Activated T-helper 2 cell treated with anti-CD3 and anti-CD28 coated beads, Interferon-gamma antibody, Interleukin-2, Interleukin-4, amounts not matched to agents 10 μg/mL and 5 μg/mL and 100 μg/mL, durations not matched to agents 14 hours and 24 hours and 36 hours (primary cell): ENCODE measurements around the gene PLCE1. TPM values are rescaled to one million over a fixed set of nuclear protein-coding genes. Genes with fewer than 3 reads are reported as not detected.

Experiments used
- DNase-seq: peaks from one replicate; pipeline ENCODE4 v3.0.0; 2021; ENCODE audit warnings: low spot score
- H3K27ac Mint-ChIP-seq: one replicate; pipeline ENCODE4 v1.8.0; 2021; ENCODE audit warnings: mixed read lengths
- H3K27me3 Mint-ChIP-seq: one replicate; pipeline ENCODE4 v1.8.0; 2021; ENCODE audit warnings: low read depth, mixed read lengths
- H3K36me3 Mint-ChIP-seq: one replicate; pipeline ENCODE4 v1.8.0; 2021; ENCODE audit warnings: low read depth, mixed read lengths
- H3K4me1 Mint-ChIP-seq: one replicate; pipeline ENCODE4 v1.8.0; 2021; ENCODE audit warnings: low read depth, mixed read lengths
- H3K4me3 Mint-ChIP-seq: one replicate; pipeline ENCODE4 v1.8.0; 2021; ENCODE audit warnings: low read depth, mild to moderate bottlenecking, moderate library complexity, mixed read lengths
- H3K9me3 Mint-ChIP-seq: one replicate; pipeline ENCODE4 v1.8.0; 2021; ENCODE audit warnings: mixed read lengths
- intact Hi-C: fragments of 100-400 bp; cut with micrococcal nuclease; formaldehyde crosslinking; loops from one replicate; pipeline ENCODE4 v1.15.1; 2023
- total RNA-seq: library from RNA; stranded (reverse); gene quantifications from 2 replicates; pipeline ENCODE4 v1.2.3, GENCODE V29; 2022

Gene PLCE1
- total RNA-seq, 1 donor from 2014 or later: 0.02 TPM

GRCh38 chr10:93996551-93996950 lies 2.8 kb downstream of the PLCE1 start:
- no peak for DNase-seq
- H3K4me3 Mint-ChIP-seq: no peak overlapping the region
- H3K27ac Mint-ChIP-seq: no peak overlapping the region
- intact Hi-C loops: no loop called here
- no peaks in the 10 kb centered on the region for H3K9me3 Mint-ChIP-seq
- no peaks in the 10 kb centered on the region for H3K36me3 Mint-ChIP-seq
- H3K4me1 Mint-ChIP-seq: peaks cover 1% of the 10 kb centered on the region
- peaks cover 58% of the 10 kb centered on the region for H3K27me3 Mint-ChIP-seq

DNA sequence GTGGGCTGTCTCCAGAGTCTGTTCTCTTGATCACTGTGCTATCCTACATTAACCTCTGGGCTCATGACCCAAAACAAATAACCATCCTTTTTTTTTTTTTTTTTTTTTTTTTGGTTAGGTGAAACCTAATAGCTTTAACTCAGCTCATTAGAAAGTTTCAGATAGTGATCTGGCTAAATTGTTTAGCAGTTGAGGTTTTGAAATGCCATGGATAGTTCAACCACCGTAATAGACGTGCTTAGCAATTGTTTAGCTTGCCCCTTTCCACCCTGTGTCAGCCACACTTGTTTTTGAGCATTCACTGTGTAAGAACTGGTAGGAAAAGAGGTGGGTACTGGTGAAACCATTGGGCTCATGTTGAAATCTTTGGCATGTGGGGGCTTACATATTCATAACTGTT lies 3.8 kb downstream of the PLCE1 start:
- Mint-ChIP-seq H3K27me3 (peaks cover 49% of the 10 kb centered on the region), H3K27ac (no peak overlapping the region), H3K9me3 (no peaks in the 10 kb centered on the region), H3K4me1 (peaks cover 1% of the 10 kb centered on the region), H3K4me3 (no peak overlapping the region), H3K36me3 (no peaks in the 10 kb centered on the region)
- intact Hi-C loops: no loop called here
- DNase-seq: no peak

DNA sequence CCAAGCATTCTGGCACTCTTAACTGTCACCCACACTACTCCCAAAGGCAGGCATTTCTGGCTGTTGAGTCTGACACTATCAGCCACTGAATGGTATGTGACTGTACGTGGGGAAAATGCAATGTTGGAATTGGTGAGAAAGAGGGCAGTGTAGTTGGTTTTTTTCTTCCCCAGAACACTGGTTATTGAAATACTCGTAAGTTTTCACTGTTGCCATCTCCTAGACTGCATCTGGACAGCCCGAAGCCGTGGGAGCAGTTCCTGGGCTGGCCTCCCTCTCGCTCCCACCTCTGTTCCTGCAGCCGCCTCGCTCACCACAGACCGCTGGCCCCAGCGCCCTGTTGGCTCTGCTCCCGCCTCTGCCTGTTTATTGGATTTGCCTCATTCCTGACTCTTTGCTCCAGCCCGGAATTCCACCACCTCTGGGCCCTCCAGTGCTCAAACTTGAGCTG lies 5.7 kb downstream of the PLCE1 start:
- H3K4me1 Mint-ChIP-seq: no peaks in the 10 kb centered on the region
- H3K4me3 Mint-ChIP-seq: no peak overlapping the region
- no peaks in the 10 kb centered on the region for H3K9me3 Mint-ChIP-seq
- intact Hi-C loops: no loop called here
- DNase-seq: no peak
- H3K27me3 Mint-ChIP-seq: peaks cover 37% of the 10 kb centered on the region
- no peak overlapping the region for H3K27ac Mint-ChIP-seq
- no peaks in the 10 kb centered on the region for H3K36me3 Mint-ChIP-seq

DNA sequence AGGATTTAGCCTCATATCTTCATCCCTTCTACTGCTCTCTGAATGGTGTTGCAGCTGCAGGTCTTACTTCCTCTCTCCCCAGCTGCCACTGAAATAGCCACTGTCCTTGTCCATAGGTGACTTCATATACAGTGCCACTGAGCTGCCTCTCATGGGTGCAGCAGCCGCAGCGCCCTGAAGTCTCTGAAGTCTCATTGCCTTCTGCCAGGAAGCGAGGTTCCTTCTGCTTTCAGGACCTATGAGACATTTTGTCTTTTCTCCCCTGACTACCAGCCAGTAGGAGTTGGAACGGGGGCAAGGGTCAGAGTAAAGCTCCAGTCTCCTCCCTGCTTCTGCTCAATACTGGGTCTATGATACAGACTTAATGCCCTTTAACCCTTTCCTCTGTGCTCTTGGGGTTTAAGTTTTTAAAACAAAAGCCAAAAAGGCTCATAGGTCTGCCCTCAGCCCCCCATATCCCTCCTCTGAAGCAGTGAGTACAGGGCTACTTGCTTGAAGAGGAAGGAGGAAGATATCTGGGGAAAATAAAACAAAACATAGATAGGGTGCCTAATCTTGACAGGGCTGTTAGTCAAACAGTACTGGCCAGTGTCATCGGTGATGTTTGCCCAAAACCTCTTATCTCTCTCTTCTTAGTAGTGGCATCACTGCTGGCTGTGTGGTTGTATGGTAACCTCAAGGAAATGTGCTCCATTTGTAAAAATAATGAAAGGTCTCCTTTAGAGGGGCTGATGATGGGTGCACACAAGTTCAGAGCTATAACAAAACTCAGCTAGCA lies 7.1 kb downstream of the PLCE1 start:
- H3K27ac Mint-ChIP-seq: no peak overlapping the region
- H3K4me3 Mint-ChIP-seq: no peak overlapping the region
- H3K27me3 Mint-ChIP-seq: peaks cover 29% of the 10 kb centered on the region
- intact Hi-C loops: no loop called here
- DNase-seq: no peak
- H3K36me3 Mint-ChIP-seq: no peaks in the 10 kb centered on the region
- no peaks in the 10 kb centered on the region for H3K4me1 Mint-ChIP-seq
- H3K9me3 Mint-ChIP-seq: no peaks in the 10 kb centered on the region

DNA sequence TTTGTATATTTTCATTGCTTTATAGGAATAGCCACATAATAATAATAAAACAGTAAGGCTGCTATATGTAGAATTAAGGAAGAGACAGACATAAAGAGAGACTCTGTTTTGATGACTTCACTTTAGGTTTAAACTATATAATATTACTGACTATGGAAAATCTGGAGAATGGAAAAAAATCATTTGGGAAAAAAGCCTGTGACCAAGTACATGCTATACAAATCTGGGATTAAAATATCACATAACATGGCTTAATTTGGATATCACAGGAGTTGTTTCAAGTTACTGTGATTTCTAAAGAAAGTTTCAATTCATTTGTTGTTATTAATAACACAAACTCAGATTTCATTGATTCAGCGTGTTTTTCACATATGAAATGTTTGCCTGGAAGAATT lies 7.7 kb downstream of the PLCE1 start:
- DNase-seq: no peak
- Mint-ChIP-seq H3K9me3 (no peaks in the 10 kb centered on the region), H3K4me3 (no peak overlapping the region), H3K27me3 (peaks cover 23% of the 10 kb centered on the region), H3K4me1 (no peaks in the 10 kb centered on the region), H3K27ac (no peak overlapping the region), H3K36me3 (no peaks in the 10 kb centered on the region)
- intact Hi-C loops: no loop called here

- no peak overlapping the region for H3K27ac Mint-ChIP-seq
- no peaks in the 10 kb centered on the region for H3K4me1 Mint-ChIP-seq
- no peak overlapping the region for H3K4me3 Mint-ChIP-seq
- H3K9me3 Mint-ChIP-seq: no peaks in the 10 kb centered on the region
- no peaks in the 10 kb centered on the region for H3K36me3 Mint-ChIP-seq
- intact Hi-C loops: no loop called here
- peaks cover 27% of the 10 kb centered on the region for H3K27me3 Mint-ChIP-seq
- no peak for DNase-seq
Measured at GRCh38 chr10:94002156-94002555, 8.4 kb downstream of the PLCE1 start.

DNA sequence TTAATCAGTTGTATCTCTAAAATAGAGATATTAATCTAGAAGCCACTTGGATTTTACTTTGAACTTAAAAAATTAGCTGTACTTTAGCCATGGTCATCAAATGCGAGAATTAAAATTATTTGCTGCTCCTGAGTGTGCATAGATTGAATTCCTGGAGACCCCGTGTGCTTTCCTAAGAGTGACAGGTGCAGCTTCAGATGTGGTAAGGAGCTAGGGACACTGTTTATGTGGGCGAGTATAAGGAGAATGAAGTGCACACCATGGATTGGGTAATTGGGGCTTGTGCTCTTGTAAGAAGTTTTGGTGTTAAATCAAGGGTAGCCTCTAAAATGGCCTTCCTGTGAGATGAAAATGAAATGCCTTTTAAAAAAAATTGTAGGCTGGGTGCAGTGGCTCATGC lies 9.8 kb downstream of the PLCE1 start:
- Mint-ChIP-seq H3K36me3 (no peaks in the 10 kb centered on the region), H3K4me1 (no peaks in the 10 kb centered on the region), H3K27ac (no peak overlapping the region), H3K9me3 (no peaks in the 10 kb centered on the region), H3K4me3 (no peak overlapping the region), H3K27me3 (peaks cover 25% of the 10 kb centered on the region)
- intact Hi-C loops: no loop called here
- DNase-seq: no peak

- DNase-seq: no peak
- no peak overlapping the region for H3K27ac Mint-ChIP-seq
Measured at GRCh38 chr10:94005050-94005449, 11.3 kb downstream of the PLCE1 start.

DNA sequence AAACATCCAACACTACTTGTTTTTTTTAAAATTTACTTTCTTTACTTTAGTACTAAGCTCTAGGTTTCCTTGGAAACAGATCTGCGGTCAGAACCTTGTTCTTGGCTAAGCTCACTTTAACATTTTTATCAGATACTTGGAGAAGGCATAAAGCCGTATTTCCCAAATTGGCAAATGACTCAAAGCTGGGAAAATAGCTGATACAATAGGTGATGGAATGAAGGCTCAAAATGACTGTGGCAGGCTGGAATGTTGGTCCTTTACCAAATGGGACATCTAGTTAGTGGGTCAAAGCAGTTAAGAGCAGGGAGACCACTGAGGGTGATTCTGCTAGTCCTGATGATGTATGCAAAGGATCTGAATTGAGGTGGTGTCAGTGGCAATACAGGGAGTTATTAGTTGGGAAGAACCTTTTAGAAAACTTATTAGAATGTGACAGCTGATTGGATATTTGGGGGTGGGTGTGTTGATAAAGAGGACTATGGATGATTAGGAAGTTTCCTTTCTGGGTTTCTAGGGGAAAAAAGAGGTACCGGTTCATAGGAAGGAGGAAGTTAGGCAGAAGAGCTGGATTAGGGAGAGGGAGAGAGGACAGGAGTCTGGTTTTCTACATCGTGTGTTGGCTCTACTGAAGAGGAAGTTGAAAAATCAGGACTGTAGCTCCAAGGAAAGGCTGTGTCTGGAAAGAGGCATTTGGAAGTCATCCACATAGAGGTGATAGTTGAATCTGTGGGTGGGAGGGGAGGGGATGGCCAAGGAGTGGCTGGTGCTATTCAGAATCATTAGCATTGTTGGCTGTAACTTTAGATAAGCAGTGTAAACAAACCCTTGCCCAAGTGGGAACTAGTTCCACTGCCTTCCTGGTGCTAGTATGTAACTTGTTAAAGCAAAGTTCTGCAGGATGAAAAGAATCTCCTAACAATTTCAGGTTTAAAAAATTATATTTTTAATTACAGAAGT lies 13.1 kb downstream of the PLCE1 start:
- no peak overlapping the region for H3K27ac Mint-ChIP-seq
- H3K4me1 Mint-ChIP-seq: no peaks in the 10 kb centered on the region
- no peak for DNase-seq
- H3K4me3 Mint-ChIP-seq: no peak overlapping the region
- H3K9me3 Mint-ChIP-seq: no peaks in the 10 kb centered on the region
- peaks cover 11% of the 10 kb centered on the region for H3K27me3 Mint-ChIP-seq
- H3K36me3 Mint-ChIP-seq: no peaks in the 10 kb centered on the region
- intact Hi-C loops: no loop called here

More at GRCh38 chr10:94005050-94005449, 11.3 kb downstream of the PLCE1 start:
- H3K9me3 Mint-ChIP-seq: no peaks in the 10 kb centered on the region
- no peaks in the 10 kb centered on the region for H3K4me1 Mint-ChIP-seq
- intact Hi-C loops: no loop called here
- H3K4me3 Mint-ChIP-seq: no peak overlapping the region
- no peaks in the 10 kb centered on the region for H3K36me3 Mint-ChIP-seq
- peaks cover 15% of the 10 kb centered on the region for H3K27me3 Mint-ChIP-seq

DNA sequence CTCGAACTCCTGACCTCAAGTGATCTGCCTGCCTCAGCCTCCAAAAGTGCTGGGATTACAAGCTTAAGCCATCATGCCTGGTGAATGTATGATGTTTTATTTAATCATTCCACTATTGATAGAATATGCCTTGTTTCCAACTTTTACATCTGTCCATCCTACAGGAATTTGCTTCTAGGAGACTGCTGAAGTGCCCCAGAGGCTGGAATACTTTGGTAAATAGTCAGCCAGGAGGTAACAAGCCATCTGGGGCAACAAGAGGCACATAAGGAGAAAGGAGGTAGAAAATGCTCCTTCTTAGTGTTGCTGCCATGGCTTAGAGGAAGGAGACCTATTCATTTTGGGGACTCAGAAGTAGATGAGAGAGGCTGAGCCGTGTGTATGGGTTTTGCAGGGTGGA lies 14.8 kb downstream of the PLCE1 start:
- no peaks in the 10 kb centered on the region for H3K4me1 Mint-ChIP-seq
- intact Hi-C loops: no loop called here
- H3K27me3 Mint-ChIP-seq: peaks cover 11% of the 10 kb centered on the region
- H3K4me3 Mint-ChIP-seq: no peak overlapping the region
- no peaks in the 10 kb centered on the region for H3K9me3 Mint-ChIP-seq
- no peaks in the 10 kb centered on the region for H3K36me3 Mint-ChIP-seq
- H3K27ac Mint-ChIP-seq: no peak overlapping the region
- no peak for DNase-seq

DNA sequence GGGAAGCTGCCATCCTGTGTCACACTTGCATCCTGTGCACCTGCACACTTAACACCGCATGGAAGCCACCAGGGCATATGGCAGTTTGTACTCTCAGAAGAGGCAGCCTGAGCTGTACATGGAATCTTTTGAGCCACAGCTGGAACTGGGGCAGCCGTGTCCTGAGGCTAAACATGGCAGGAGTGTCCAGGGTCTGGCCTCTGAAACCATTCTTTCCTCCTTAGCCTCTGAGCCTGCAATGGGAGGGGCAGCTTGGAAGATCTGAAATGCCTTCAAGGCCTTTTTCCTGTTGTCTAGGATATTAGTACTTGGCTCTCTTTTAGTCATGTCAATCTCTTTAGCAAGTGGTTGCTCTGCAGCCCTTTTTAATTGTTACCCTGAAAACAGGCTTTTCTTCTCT lies 16.4 kb downstream of the PLCE1 start:
- Mint-ChIP-seq H3K36me3 (no peaks in the 10 kb centered on the region), H3K27ac (no peak overlapping the region), H3K27me3 (peaks cover 9% of the 10 kb centered on the region), H3K4me1 (no peaks in the 10 kb centered on the region), H3K9me3 (no peaks in the 10 kb centered on the region), H3K4me3 (no peak overlapping the region)
- intact Hi-C loops: no loop called here
- no peak for DNase-seq

DNA sequence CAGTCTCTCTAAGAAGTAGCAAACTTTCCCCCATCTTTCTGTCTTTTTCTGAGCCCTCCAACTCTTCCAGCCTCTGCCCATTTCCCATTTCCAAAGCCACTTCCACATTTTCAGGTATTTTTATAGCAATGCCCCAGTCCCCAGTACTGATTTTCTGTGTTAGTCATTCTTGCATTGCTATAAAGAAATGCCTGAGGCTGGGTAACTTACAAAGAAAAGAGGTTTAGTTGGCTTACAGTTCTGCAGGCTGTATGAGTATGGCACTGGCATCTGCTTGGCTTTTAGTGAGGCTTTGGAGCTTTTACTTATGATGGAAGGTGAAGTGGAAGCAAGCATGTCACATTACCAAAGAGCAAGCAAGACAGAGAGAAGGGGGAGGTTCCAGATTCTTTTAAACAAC lies 17.2 kb downstream of the PLCE1 start:
- DNase-seq: no peak
- no peaks in the 10 kb centered on the region for H3K36me3 Mint-ChIP-seq
- H3K27ac Mint-ChIP-seq: no peak overlapping the region
- intact Hi-C loops: no loop called here
- peaks cover 6% of the 10 kb centered on the region for H3K27me3 Mint-ChIP-seq
- no peaks in the 10 kb centered on the region for H3K4me1 Mint-ChIP-seq
- no peaks in the 10 kb centered on the region for H3K9me3 Mint-ChIP-seq
- no peak overlapping the region for H3K4me3 Mint-ChIP-seq

- Mint-ChIP-seq H3K9me3 (no peaks in the 10 kb centered on the region), H3K36me3 (no peaks in the 10 kb centered on the region), H3K4me1 (no peaks in the 10 kb centered on the region), H3K27me3 (peaks cover 6% of the 10 kb centered on the region), H3K27ac (no peak overlapping the region), H3K4me3 (no peak overlapping the region)
- no peak for DNase-seq
- intact Hi-C loops: no loop called here
Measured at GRCh38 chr10:94011296-94011695, 17.6 kb downstream of the PLCE1 start.
